Measurements from ENCODE around the gene PACRG. TPM values are rescaled to one million over a fixed set of nuclear protein-coding genes. Genes with fewer than 3 reads are reported as not detected.

Gene PACRG
- total RNA-seq, 1 experiment from 2014 or later, result 0.59 TPM

GRCh38 chr6:163099621-163100171 is 371.9 kb downstream of the PACRG start:
- ATAC-seq, result no peak
- intact Hi-C loops (cut with micrococcal nuclease; ENCODE audit: unreplicated experiment), result no loop called here
- no peaks in the 10 kb centered on the region for H3K36me3 ChIP-seq (ENCODE audit: control insufficient read depth, insufficient read depth, low read length)
- H3K4me1 ChIP-seq (ENCODE audit: control insufficient read depth, insufficient read depth, low read length), result no peaks in the 10 kb centered on the region
- no peak overlapping the region for H3K27ac ChIP-seq (ENCODE audit: low read length)
- H3K9me3 ChIP-seq (ENCODE audit: control insufficient read depth, insufficient read depth, low read depth, low read length), result no peaks in the 10 kb centered on the region
- ChIA-PET CTCF (no interaction called here), POLR2A (no interaction called here)
- BruUV-seq (replicated peaks), result no TSS peak
- TF ChIP-seq REST (IDR thresholded peaks at IDR 0.05; ENCODE audit: insufficient read depth in 1 of 2, low read depth in 2 of 2, low read length in 1 of 2) (no peak), TCF7L2 (IDR thresholded peaks at IDR 0.05; ENCODE audit: low read depth, low read length) (no peak), POLR2AphosphoS5 (IDR thresholded peaks at IDR 0.05; ENCODE audit: low read depth, low read length) (no peak), SIN3A (IDR thresholded peaks at IDR 0.05; ENCODE audit: borderline replicate concordance, insufficient read depth, low read depth, low read length) (no peak)
- H3K27me3 ChIP-seq (ENCODE audit: control insufficient read depth, insufficient read depth, low read length), result no peaks in the 10 kb centered on the region
- in situ Hi-C loops (cut with HindIII; ENCODE audit: low pct_unique_long_range_greater_than_20kb, low sequenced_read_pairs), result no loop called here
- no peak for DNase-seq (ENCODE audit: low read depth, low spot score)
- no peak overlapping the region for H3K4me3 ChIP-seq (ENCODE audit: low read depth in 2 of 2, low read length in 2 of 2)

GRCh38 chr6:163100259-163100658 is 372.5 kb downstream of the PACRG start:
- intact Hi-C loops (cut with micrococcal nuclease; ENCODE audit: unreplicated experiment), result no loop called here
- CTCF ChIA-PET, result no interaction called here
- ATAC-seq, result no peak
- TF ChIP-seq REST (IDR thresholded peaks at IDR 0.05; ENCODE audit: insufficient read depth in 1 of 2, low read depth in 2 of 2, low read length in 1 of 2), result no peak
- no peak for TF ChIP-seq TCF7L2 (IDR thresholded peaks at IDR 0.05; ENCODE audit: low read depth, low read length)
- TF ChIP-seq POLR2AphosphoS5 (IDR thresholded peaks at IDR 0.05; ENCODE audit: low read depth, low read length), result no peak
- TF ChIP-seq CTCF (IDR thresholded peaks at IDR 0.05), result no peak
- no peak for TF ChIP-seq SIN3A (IDR thresholded peaks at IDR 0.05; ENCODE audit: borderline replicate concordance, insufficient read depth, low read depth, low read length)
- no peak overlapping the region for H3K27ac ChIP-seq (ENCODE audit: low read length)
- no peak overlapping the region for H3K4me3 ChIP-seq (ENCODE audit: low read depth in 2 of 2, low read length in 2 of 2)
- no peaks in the 10 kb centered on the region for H3K4me1 ChIP-seq (ENCODE audit: control insufficient read depth, insufficient read depth, low read length)
- in situ Hi-C loops (cut with HindIII; ENCODE audit: low pct_unique_long_range_greater_than_20kb, low sequenced_read_pairs), result no loop called here
- BruUV-seq (replicated peaks), result no TSS peak
- H3K36me3 ChIP-seq (ENCODE audit: control insufficient read depth, insufficient read depth, low read length), result no peaks in the 10 kb centered on the region
- no peak for DNase-seq (ENCODE audit: low read depth, low spot score)
- H3K9me3 ChIP-seq (ENCODE audit: control insufficient read depth, insufficient read depth, low read depth, low read length), result no peaks in the 10 kb centered on the region
- POLR2A ChIA-PET, result no interaction called here
- H3K27me3 ChIP-seq (ENCODE audit: control insufficient read depth, insufficient read depth, low read length), result no peaks in the 10 kb centered on the region
